KOPT-K1 (cell line): Measurements from ENCODE around the gene TMEM247.
"Not testable (repeated sequence)": the region's sequence is repeated elsewhere in the genome, so short reads cannot be mapped to it uniquely, and the experiment has no call there.

Experiments used
- H3K27ac ChIP-seq: fragments of 200-600 bp; sonication (generic); 2 replicates; pipeline ENCODE4 v1.5.1; 2016; ENCODE audit warnings: antibody characterized with exemption, mild to moderate bottlenecking, low read depth, low read length; ENCODE audit not compliant: poor library complexity, severe bottlenecking
- H3K36me3 ChIP-seq: fragments of 200-600 bp; sonication (generic); 2 replicates; pipeline ENCODE4 v1.5.1; 2017; ENCODE audit warnings: antibody characterized with exemption, mild to moderate bottlenecking, low read length, moderate library complexity; ENCODE audit not compliant: insufficient read depth
- H3K9me3 ChIP-seq: fragments of 200-600 bp; sonication (generic); 2 replicates; pipeline ENCODE4 v1.5.1; 2017; ENCODE audit warnings: antibody characterized with exemption, low read length, mild to moderate bottlenecking; ENCODE audit not compliant: insufficient read depth, poor library complexity, severe bottlenecking

TMEM247 gene

GRCh38 chr2:46471019-46471583 lies 8.3 kb upstream of the TMEM247 start:
- Histone ChIP-seq H3K27ac (no peak overlapping the region), H3K36me3 (no peaks in the 10 kb centered on the region), H3K9me3 (no peaks in the 10 kb centered on the region)

GRCh38 chr2:46471697-46472096 lies 7.7 kb upstream of the TMEM247 start:
- H3K9me3 ChIP-seq: no peaks in the 10 kb centered on the region
- no peaks in the 10 kb centered on the region for H3K36me3 ChIP-seq
- H3K27ac ChIP-seq: no peak overlapping the region

GRCh38 chr2:46472165-46472564 lies 7.2 kb upstream of the TMEM247 start:
- not testable (repeated sequence) for H3K9me3 ChIP-seq, H3K27ac ChIP-seq

GRCh38 chr2:46477462-46477861 lies 1.9 kb upstream of the TMEM247 start:
- H3K27ac ChIP-seq: peak overlapping the region; percentile 17
- not testable (repeated sequence) for H3K36me3 ChIP-seq, H3K9me3 ChIP-seq

More at GRCh38 chr2:46472165-46472564, 7.2 kb upstream of the TMEM247 start:
- H3K36me3 ChIP-seq: not testable (repeated sequence)

GRCh38 chr2:46477925-46478324 lies 1.4 kb upstream of the TMEM247 start:
- Histone ChIP-seq H3K36me3 (no peaks in the 10 kb centered on the region), H3K9me3 (no peaks in the 10 kb centered on the region), H3K27ac (peak overlapping the region; percentile 17)

- H3K9me3 ChIP-seq: no peaks in the 10 kb centered on the region
- H3K36me3 ChIP-seq: no peaks in the 10 kb centered on the region
- H3K27ac ChIP-seq: no peak overlapping the region
These were observed 1.2 kb downstream of the TMEM247 start for GRCh38 chr2:46480562-46480961.

GRCh38 chr2:46481198-46482193 lies 2.1 kb downstream of the TMEM247 start:
- Histone ChIP-seq H3K9me3 (no peaks in the 10 kb centered on the region), H3K27ac (no peak overlapping the region), H3K36me3 (no peaks in the 10 kb centered on the region)

GRCh38 chr2:46482490-46482889 lies 3.1 kb downstream of the TMEM247 start:
- Histone ChIP-seq H3K27ac (no peak overlapping the region), H3K36me3 (no peaks in the 10 kb centered on the region), H3K9me3 (no peaks in the 10 kb centered on the region)

GRCh38 chr2:46485002-46485401 lies 5.6 kb downstream of the TMEM247 start:
- Histone ChIP-seq H3K9me3 (no peaks in the 10 kb centered on the region), H3K27ac (no peak overlapping the region), H3K36me3 (no peaks in the 10 kb centered on the region)

- H3K9me3 ChIP-seq: no peaks in the 10 kb centered on the region
- no peak overlapping the region for H3K27ac ChIP-seq
- no peaks in the 10 kb centered on the region for H3K36me3 ChIP-seq
These were observed 7.1 kb downstream of the TMEM247 start for GRCh38 chr2:46486436-46486835.

GRCh38 chr2:46487667-46488335 lies 8.4 kb downstream of the TMEM247 start:
- no peak overlapping the region for H3K27ac ChIP-seq

GRCh38 chr2:46488389-46488788 lies 9.0 kb downstream of the TMEM247 start:
- H3K27ac ChIP-seq: no peak overlapping the region
- no peaks in the 10 kb centered on the region for H3K36me3 ChIP-seq
- no peaks in the 10 kb centered on the region for H3K9me3 ChIP-seq

More at GRCh38 chr2:46487667-46488335, 8.4 kb downstream of the TMEM247 start:
- Histone ChIP-seq H3K36me3 (no peaks in the 10 kb centered on the region), H3K9me3 (no peaks in the 10 kb centered on the region)

- Histone ChIP-seq H3K36me3 (no peaks in the 10 kb centered on the region), H3K9me3 (no peaks in the 10 kb centered on the region), H3K27ac (no peak overlapping the region)
These were observed 10.2 kb downstream of the TMEM247 start for GRCh38 chr2:46489423-46490174.

GRCh38 chr2:46490521-46491141 lies 11.3 kb downstream of the TMEM247 start:
- no peaks in the 10 kb centered on the region for H3K36me3 ChIP-seq
- no peak overlapping the region for H3K27ac ChIP-seq

More at GRCh38 chr2:46490521-46491141, 11.3 kb downstream of the TMEM247 start:
- H3K9me3 ChIP-seq: no peaks in the 10 kb centered on the region
